ENCODE measurements around the gene GRAMD1A.

GRCh38 chr19:35059799-35060091 lies 59.6 kb downstream of the GRAMD1A start:
- TF ChIP-seq CTCF (IDR thresholded peaks at IDR 0.05): no peak
- TF ChIP-seq POLR2A (IDR thresholded peaks at IDR 0.05): no peak

All from body of pancreas (tissue), 4 donors.